OCI-LY1 (cell line): ENCODE measurements around the gene DIP2B.
"Not testable (repeated sequence)": the region's sequence is repeated elsewhere in the genome, so short reads cannot be mapped to it uniquely, and the experiment has no call there.

Experiments
- H2AFZ ChIP-seq: fragments of 200-600 bp; sonication (generic), shearing (Covaris generic); 2 replicates; pipeline ENCODE4 v1.6.0; 2014; ENCODE audit warnings: antibody characterized with exemption, mild to moderate bottlenecking, low read length
- H3F3A ChIP-seq: fragments of 200-600 bp; sonication (generic), shearing (Covaris generic); 2 replicates; pipeline ENCODE4 v1.6.0; 2014; ENCODE audit warnings: mild to moderate bottlenecking, antibody characterized with exemption, low read length, moderate library complexity; ENCODE audit not compliant: insufficient read depth
- H3K27ac ChIP-seq: fragments of 200-600 bp; sonication (generic); 2 replicates; pipeline ENCODE4 v1.5.1; 2014; ENCODE audit warnings: low read length, mixed run types, mild to moderate bottlenecking, low read depth; ENCODE audit not compliant: poor library complexity, severe bottlenecking
- H3K27me3 ChIP-seq: fragments of 200-600 bp; sonication (generic); 2 replicates; pipeline ENCODE4 v1.6.0; 2014; ENCODE audit warnings: antibody characterized with exemption, mild to moderate bottlenecking, low read length, moderate library complexity; ENCODE audit not compliant: insufficient read depth
- H3K36me3 ChIP-seq: fragments of 200-600 bp; sonication (generic); 2 replicates; pipeline ENCODE4 v1.6.1; 2014; ENCODE audit warnings: mild to moderate bottlenecking, antibody characterized with exemption, low read length, moderate library complexity, mixed read lengths; ENCODE audit not compliant: insufficient read depth
- H3K4me1 ChIP-seq: fragments of 200-600 bp; sonication (generic); 2 replicates; pipeline ENCODE4 v1.5.1; 2014; ENCODE audit warnings: mild to moderate bottlenecking, low read length, moderate library complexity; ENCODE audit not compliant: insufficient read depth, severe bottlenecking
- H3K4me2 ChIP-seq: fragments of 200-600 bp; sonication (generic), shearing (Covaris generic); 2 replicates; pipeline ENCODE4 v1.6.1; 2014; ENCODE audit warnings: low read length
- H3K4me3 ChIP-seq: fragments of 200-600 bp; sonication (generic); 2 replicates; pipeline ENCODE4 v1.5.1; 2014; ENCODE audit warnings: low read length, low read depth, mild to moderate bottlenecking, mixed read lengths; ENCODE audit not compliant: poor library complexity, severe bottlenecking
- H3K79me2 ChIP-seq: fragments of 200-600 bp; shearing (Covaris generic); 2 replicates; pipeline ENCODE4 v1.6.1; 2016; ENCODE audit warnings: mixed run types, low read length, mixed read lengths; ENCODE audit not compliant: insufficient read depth
- H3K9ac ChIP-seq: fragments of 200-600 bp; sonication (generic), shearing (Covaris generic); 2 replicates; pipeline ENCODE4 v1.6.1; 2014; ENCODE audit warnings: mild to moderate bottlenecking, low read length, mixed read lengths
- H3K9me2 ChIP-seq: fragments of 200-600 bp; sonication (generic), shearing (Covaris generic); 2 replicates; pipeline ENCODE4 v1.6.1; 2014; ENCODE audit warnings: low read depth, mild to moderate bottlenecking, low read length, mixed read lengths
- H3K9me3 ChIP-seq: fragments of 200-600 bp; shearing (Covaris generic); 2 replicates; pipeline ENCODE4 v1.6.1; 2014; ENCODE audit warnings: low read length, mixed read lengths
- H4K20me1 ChIP-seq: fragments of 200-600 bp; sonication (generic), shearing (Covaris generic); 2 replicates; pipeline ENCODE4 v1.6.0; 2016; ENCODE audit warnings: mild to moderate bottlenecking, low read length; ENCODE audit not compliant: insufficient read depth
- EZH2 ChIP-seq: fragments of 200-600 bp; sonication (generic), shearing (Covaris generic); IDR thresholded peaks from 2 replicates; pipeline ENCODE4 v1.8.0; 2017; ENCODE audit warnings: borderline replicate concordance, mixed run types, mild to moderate bottlenecking, antibody characterized with exemption, low read length, moderate library complexity, mixed read lengths
- TF ChIP-seq, protein P1 (sequence below): fragments of 200-600 bp; sonication (generic), shearing (Covaris generic); IDR thresholded peaks from 2 replicates; pipeline ENCODE4 v1.5.1; 2017; ENCODE audit warnings: mild to moderate bottlenecking, antibody characterized with exemption, low read length, moderate library complexity, mixed read lengths

Gene DIP2B

DNA sequence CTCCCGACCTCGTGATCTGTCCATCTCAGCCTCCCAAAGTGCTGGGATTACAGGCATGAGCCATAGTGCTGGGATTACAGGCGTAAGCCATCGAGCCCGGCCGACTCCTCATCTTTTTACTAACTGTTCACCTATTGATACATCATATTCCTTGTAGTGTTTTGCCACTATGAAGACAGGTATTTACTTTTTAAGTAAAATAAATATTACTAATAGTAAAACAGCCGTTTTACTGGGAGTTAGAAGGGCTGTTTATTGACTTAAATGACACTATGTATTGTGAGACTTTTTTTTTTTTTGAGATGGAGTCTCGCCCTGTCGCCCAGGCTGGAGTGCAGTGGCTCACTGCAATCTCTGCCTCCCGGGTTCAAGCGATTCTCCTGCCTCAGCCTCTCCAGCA is 51.5 kb downstream of the DIP2B start:
- H3K27ac ChIP-seq, result no peak overlapping the region
- H3K9ac ChIP-seq, result no peak overlapping the region
- H3F3A ChIP-seq, result no peaks in the 10 kb centered on the region
- H4K20me1 ChIP-seq, result no peaks in the 10 kb centered on the region
- no peaks in the 10 kb centered on the region for H3K79me2 ChIP-seq
- H3K9me2 ChIP-seq, result no peaks in the 10 kb centered on the region
- no peak for TF ChIP-seq EZH2
- H3K4me2 ChIP-seq, result no peak overlapping the region
- no peak overlapping the region for H2AFZ ChIP-seq
- no peaks in the 10 kb centered on the region for H3K27me3 ChIP-seq
- no peaks in the 10 kb centered on the region for H3K36me3 ChIP-seq
- no peaks in the 10 kb centered on the region for H3K4me1 ChIP-seq
- H3K4me3 ChIP-seq, result no peak overlapping the region
- peaks cover 6% of the 10 kb centered on the region; the same call in 1 of the 2 replicates for H3K9me3 ChIP-seq

DNA sequence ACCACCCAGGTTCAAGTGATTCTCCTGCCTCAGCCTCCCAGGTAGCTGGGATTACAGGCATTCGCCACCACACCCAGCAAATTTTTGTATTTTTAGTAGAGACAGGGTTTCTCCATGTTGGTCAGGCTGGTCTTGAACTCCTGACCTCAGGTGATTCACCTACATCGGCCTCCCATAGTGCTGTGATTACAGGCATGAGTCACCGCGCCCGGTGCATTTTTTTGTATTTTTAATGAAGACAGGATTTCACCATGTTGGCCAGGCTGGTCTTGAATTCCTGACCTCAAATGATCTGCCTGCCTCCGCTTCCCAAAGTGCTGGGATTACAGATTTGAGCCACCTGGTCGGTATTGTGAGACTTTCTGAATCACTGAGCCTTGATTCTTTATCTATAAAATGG is 52.0 kb downstream of the DIP2B start:
- H3K9me3 ChIP-seq, H3K79me2 ChIP-seq, H3K27me3 ChIP-seq, H3K4me3 ChIP-seq, H3K9me2 ChIP-seq, H3K36me3 ChIP-seq, H3K4me1 ChIP-seq, H3K27ac ChIP-seq, H2AFZ ChIP-seq, H3F3A ChIP-seq, H3K9ac ChIP-seq, H4K20me1 ChIP-seq, H3K4me2 ChIP-seq: not testable (repeated sequence)

DNA sequence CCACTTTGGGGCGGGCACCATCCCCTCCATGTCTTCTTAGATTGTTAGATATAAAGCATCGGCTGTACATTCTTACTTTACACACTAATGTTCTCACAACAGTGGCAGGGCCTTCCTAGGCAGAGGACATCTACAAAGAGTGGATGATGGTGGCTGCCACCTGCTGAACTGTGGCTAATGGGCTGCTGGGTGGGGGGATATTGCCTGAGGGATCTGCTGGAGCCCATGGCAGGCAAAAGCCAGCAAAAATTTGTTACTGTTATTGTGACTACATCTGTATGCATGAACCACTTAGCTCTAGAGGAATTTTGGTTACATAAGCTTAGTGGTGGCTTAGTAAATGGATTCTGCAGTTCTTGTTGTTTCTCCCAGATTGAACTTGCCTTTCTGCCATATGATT is 52.6 kb downstream of the DIP2B start:
- Histone ChIP-seq H4K20me1 (no peaks in the 10 kb centered on the region), H2AFZ (no peak overlapping the region), H3K9ac (no peak overlapping the region), H3K27me3 (no peaks in the 10 kb centered on the region), H3K79me2 (no peaks in the 10 kb centered on the region), H3K9me3 (no peaks in the 10 kb centered on the region), H3K27ac (no peak overlapping the region), H3K36me3 (no peaks in the 10 kb centered on the region), H3K9me2 (no peaks in the 10 kb centered on the region), H3K4me3 (no peak overlapping the region), H3F3A (no peaks in the 10 kb centered on the region), H3K4me2 (no peak overlapping the region), H3K4me1 (no peaks in the 10 kb centered on the region)
- TF ChIP-seq EZH2, result no peak
- TF ChIP-seq, protein P1, sequence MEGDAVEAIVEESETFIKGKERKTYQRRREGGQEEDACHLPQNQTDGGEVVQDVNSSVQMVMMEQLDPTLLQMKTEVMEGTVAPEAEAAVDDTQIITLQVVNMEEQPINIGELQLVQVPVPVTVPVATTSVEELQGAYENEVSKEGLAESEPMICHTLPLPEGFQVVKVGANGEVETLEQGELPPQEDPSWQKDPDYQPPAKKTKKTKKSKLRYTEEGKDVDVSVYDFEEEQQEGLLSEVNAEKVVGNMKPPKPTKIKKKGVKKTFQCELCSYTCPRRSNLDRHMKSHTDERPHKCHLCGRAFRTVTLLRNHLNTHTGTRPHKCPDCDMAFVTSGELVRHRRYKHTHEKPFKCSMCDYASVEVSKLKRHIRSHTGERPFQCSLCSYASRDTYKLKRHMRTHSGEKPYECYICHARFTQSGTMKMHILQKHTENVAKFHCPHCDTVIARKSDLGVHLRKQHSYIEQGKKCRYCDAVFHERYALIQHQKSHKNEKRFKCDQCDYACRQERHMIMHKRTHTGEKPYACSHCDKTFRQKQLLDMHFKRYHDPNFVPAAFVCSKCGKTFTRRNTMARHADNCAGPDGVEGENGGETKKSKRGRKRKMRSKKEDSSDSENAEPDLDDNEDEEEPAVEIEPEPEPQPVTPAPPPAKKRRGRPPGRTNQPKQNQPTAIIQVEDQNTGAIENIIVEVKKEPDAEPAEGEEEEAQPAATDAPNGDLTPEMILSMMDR, result no peak

DNA sequence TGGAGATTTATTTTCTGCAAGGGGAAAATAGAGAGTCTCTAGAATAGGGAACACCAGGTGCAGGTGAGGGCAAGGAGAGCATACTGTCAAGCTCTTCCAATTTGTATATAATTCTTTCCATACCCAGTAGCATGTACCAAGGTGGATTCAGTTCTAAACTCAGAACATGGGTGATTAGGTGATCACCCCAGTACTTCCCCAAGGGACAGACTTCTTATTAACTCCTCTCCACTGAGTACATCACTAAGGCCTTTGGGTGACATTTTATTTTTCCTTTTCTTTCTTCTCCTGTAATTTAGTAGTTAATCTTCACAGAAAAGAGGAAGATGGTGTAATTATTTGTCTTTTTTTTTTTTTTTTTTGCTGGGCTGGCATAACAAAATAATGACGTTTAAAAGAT is 54.2 kb downstream of the DIP2B start:
- Histone ChIP-seq H3K4me1 (no peaks in the 10 kb centered on the region), H3K4me2 (no peak overlapping the region), H3K27me3 (no peaks in the 10 kb centered on the region), H3K9me3 (no peaks in the 10 kb centered on the region), H3K9ac (no peak overlapping the region), H4K20me1 (no peaks in the 10 kb centered on the region), H3K9me2 (no peaks in the 10 kb centered on the region), H3K27ac (no peak overlapping the region), H3K79me2 (no peaks in the 10 kb centered on the region), H3K4me3 (no peak overlapping the region), H2AFZ (no peak overlapping the region), H3F3A (no peaks in the 10 kb centered on the region), H3K36me3 (no peaks in the 10 kb centered on the region)
- no peak for TF ChIP-seq EZH2
- TF ChIP-seq, protein P1, result no peak
